Measurements from ENCODE around the gene IL18BP.

Gene IL18BP

DNA sequence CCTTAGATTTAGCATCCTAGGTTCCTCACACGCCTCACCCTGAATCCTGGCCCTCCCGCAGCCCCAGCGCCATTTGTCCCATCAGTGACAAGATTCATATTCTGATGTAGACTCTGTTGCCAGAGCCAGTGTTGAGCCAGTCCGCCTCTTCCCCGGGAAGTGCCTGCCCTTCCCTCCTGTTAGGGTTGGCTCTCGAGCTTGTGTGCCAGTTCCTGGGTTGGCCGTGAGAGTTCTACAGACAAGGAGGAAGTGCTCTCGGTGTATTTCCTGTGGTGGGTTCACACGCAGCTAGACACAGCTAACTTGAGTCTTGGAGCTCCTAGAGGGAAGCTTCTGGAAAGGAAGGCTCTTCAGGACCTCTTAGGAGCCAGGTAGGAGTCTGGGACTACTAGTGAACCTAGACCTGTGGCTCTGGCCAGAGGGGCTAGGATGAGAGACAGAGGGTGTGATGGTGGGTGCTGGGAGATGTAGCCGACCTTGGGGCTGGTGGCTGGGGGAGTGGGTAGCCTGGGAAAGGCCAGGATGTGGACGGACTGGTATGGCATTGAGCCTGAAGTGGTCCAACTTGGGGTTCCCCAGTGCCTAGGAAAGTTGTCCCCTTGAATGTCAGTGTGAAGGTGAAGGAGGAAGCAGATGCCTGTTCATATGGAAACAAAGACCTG is at the start of gene IL18BP:
TSS of gene IL18BP (plus strand) at position 261 of the 662 bp plus-strand sequence. CDS start 1,076 bp downstream, outside the sequence.
- DNase-seq: peak; percentile 66

DNA sequence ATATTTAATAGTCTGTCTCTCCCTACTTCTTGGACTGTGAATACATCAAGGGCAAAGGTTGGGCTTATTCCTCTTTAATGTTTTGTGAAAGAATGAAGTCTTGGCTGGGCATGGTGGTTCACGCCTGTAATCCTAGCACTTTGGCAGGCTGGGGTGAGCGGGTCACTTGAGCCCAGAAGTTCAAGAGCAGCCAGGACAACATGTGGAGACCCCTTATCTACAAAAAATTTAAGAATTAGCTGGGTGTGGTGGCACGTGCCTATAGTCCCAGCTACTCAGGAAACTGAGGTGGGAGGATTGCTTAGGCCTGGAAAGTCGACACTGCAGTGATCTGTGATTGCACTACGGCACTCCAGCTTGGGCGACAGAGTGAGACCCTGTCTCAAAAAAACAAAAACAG is 49.7 kb upstream of the IL18BP start:
- no peak for DNase-seq

DNA sequence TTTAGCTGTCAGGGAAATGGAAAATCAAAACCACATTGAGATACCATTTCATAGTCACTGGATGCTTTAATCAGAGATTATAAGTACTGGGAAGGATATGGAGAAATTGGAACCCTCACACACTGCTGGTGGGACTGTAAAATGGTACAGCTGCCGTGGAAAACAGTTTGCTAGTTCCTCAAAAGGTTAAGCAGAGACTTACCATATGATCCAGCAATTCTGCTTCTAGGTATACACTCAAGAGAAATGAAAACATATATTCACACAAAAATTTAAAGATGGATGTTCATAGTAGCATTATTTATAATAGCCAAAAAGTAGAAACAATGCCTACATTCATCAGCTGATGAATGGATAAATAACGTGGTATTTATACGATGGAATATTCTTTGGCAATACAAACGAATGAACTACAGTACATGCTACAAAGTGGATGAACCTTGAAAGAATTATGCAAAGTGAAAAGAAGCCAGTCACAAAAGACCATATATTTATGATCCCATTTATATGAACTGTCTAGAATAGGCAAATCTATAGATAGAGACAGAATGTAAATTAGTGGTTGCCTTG is 46.9 kb upstream of the IL18BP start:
- no peak for DNase-seq

DNA sequence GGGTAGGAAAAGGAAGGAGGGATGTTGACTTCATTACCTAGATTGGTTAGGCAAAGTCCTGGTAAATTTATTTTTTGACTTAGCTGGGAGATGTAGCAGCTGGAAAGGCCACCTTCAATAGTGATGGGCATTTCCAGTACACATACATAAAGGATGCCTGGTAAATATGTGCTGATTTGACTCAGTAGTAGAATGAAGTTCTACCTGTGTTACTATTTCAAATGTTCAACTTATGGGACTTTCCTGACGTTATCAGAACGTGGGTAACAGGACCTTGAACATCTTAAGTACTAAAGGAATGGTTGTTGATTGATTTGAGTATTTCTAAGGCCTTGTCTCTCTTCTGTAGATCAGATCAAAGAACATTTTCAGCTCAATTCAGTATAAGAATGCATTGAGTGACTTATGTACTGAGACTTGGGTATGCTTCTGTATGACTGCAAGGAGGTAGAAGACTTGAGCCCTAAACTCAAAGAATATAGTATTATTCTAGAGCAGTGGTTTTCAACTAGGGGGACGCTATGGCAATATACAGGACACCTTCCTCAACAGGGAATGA is 42.7 kb upstream of the IL18BP start:
- DNase-seq: no peak

DNA sequence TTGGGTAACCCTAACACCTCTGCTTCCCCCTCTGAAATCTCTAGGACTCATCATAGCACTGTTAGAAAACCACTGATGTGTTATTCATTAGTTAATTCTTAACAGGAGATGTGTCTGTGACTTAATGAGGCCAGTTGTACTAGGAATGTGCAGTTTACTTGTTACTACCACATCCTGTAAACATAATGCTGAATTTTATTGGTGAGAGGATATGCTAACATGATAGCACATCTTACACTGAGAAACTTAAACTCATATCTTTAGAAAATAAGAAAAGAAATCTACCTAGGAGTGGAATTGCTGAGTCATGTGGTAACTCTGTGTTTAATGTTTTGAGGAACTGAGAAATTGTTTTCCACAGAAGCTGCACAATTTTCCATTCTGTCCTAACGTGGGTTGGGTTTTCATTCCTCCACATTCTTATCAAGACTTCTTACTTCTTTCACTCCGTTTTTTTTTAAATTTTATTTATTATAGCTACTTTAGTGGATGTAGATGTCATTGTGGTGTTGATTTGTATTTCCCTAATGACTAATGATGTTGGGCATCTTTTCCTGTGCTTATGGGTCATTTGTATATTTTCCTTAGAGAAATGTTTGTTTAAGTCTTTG is 36.2 kb upstream of the IL18BP start:
- no peak for DNase-seq

DNA sequence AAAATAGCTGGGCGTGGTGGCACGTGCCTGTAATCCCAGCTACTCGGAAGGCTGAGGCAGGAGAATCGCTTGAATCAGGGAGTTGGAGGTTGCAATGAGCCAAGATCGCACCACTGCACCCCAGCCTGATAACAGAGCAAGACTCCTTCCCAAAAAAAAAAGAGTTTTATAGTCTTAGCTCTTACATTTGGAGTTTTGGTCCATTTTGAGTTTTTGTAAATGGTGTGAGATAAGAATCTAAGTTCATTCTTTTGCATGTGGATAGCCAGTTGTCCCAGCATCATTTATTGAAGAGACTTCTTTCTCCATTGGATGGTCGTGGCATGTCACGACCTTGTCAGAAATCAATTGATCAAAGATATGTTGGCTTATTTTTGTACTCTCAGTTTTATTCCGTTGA is 35.2 kb upstream of the IL18BP start:
- DNase-seq: no peak

DNA sequence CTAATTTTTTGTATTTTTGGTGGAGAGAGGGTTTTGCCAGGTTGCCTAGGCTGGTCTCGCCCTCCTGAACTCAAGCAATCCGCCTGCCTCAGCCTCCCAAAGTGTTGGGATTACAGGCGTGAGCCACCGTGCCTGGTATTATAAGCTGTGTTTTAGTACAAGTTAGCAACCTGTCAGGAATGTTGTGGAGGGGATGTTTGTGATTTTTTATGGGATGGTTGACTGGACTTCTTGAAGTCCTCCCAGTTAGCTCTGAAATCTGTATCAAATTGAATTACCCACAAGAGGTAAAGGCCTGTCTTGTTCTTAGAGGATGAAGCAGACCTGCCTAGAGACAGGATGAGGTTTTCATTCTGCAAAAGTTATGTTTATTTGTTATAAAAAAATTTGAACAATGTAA is 34.1 kb upstream of the IL18BP start:
- no peak for DNase-seq

DNA sequence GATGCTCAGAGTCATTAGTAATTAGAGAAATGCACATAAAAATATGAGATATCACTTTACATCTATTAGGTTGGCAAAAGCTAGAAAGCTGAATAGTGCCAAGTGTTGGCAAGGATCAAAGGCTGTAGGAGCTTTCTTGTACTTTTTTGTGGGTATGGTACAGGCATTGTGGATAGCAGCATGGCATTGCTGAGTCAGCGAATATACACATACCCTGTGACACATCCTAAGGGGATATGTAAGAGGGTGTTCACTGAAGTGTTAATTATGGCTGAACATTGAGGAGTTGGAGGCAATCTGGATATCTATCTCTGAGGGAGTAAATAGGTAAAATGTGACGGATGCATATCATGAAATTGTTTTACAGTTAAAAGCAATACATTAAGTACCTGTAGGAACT is 27.0 kb upstream of the IL18BP start:
- DNase-seq: no peak

DNA sequence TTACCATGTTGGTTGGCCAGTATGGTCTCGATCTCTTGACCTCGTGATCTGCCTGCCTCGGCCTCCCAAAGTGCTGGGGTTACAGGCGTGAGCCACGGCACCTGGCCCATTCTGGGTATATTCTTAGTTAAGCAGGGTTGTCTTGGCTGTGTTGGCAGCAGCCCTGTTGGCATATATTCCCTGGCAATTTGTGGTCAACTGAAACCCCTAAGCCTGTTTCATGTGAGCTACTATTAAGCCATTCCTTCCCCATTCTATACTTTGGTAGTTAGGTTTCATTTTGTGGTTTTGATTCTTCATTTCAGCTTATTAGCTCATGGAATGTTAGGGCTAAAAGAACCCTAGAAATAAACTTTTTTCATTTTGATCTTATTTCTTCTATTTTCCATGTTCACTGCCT is 22.2 kb upstream of the IL18BP start:
- DNase-seq: no peak

DNA sequence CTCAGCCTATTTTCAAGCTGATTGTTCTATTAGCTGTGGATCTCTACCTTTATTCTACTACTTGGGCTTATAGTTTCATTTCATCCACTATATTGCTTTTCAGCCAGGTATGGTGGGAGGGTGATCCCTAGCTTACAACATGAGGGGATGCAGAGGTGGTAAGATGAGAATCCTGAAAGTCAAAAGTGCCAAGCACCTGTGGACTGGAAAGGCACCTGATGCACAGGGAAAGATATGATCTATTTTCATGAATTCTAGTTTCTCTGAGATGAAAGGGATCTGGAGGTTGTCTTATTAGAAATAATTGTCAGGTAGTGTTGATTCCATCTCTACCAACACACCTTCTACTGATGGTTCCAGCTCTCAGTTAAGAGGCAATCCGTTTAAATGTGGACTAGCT is 21.6 kb upstream of the IL18BP start:
- no peak for DNase-seq

DNA sequence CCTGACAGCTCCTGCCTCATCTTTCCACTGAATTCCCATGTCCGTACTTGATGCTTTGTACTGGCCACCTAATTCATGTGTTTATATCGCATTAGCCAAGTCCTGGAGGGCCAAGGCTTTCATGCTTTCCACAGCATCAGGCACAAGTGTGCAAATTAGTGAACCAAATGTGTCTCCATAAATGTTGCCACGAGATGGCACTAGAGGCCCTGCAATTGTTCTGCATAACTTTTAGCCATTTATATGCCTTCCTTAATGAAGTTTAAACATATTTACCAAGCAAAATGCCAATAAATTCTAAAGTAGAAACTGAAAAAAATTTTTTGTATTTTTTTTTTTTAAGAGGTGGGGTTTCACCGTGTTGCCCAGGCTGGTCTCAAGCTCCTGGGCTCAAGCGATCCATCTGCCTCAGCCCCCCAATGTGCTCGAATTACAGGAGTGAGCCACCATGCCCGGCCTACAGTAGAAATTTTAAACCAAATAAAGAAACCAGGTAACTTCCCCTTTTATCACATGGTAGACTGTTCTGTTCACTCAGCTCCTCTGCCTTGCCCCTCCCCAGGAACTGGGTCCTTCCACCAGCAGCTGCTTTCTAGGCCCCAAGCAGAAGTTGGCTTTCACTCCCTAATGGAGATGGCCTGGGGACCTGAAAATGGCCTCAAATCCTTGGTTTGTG is 20.8 kb upstream of the IL18BP start:
- peak; percentile 61 for DNase-seq

DNA sequence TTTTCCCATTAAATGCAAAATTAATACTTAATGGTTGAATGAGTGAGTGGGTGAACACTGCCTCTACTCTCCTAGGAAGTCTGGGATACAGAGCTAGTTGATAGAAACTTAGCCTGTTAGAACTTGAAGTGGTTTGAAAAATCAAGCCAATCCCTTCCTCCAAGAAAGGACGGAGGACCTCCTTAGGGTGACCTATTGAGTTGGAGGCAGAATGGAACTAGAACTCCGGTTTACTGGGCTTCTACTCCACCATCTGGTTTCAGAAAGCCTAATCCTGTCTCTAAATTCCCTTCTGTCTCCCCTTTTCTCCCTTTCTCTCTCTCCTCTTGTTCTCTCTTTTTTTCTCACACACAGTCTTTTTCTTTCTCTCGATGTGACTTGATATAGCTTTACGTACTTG is 19.6 kb upstream of the IL18BP start:
- no peak for DNase-seq

DNA sequence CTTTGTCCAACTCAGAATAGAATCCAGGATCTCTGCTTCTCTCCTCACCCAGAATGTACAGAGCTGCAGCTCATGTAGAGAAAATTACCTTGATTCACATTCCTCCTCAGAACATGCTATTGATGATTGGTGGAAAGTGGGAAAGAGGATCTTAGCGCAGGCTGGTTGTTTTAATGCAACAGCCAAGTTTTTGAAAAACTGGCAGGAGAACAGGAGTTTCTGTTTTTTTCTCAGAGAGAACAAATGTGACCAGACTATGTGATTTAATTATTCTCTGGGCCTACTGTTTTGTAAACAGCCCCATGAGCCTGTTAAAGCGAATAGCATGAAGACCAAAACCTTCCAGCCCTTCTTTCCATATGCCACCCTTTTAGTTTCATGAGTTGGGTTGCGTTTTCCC is 19.1 kb upstream of the IL18BP start:
- no peak for DNase-seq

DNA sequence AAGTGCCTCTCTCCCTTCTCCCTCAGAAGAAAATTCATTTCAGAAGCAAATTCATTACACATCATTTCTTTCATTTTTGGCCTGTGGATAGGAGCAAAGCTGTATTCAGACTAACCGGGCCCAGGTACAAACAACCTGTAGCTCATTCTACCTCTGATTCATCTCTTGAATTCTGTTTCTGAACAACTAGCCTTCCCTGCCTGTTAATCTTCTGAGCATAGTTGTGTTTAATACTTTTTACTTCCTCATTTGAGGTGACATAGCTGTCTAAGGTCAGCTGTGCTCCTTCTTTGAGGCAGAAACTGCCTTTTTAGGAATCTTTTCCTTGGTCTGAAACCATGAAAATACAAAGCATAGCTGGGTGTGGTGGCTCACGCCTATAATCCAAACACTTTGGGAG is 12.6 kb upstream of the IL18BP start:
- no peak for DNase-seq

DNA sequence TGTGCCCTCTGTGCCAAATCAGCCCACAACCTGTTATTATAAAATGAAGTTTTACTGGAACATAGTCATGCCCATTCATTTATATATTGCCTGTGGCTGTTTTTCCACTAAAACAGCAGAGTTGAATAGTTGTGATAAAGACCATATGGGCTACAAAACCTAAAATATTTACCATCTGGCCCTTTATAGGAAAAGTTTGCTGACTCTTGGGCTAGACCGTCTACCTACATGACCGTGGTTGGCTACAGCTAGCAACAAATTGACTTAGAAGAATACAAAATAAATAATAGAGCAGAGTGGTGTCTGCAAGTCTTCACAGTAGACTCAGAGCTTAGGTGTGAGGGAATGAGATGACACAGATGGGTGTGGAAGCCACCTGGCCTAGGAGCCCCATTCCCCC is 11.2 kb upstream of the IL18BP start:
- no peak for DNase-seq

DNA sequence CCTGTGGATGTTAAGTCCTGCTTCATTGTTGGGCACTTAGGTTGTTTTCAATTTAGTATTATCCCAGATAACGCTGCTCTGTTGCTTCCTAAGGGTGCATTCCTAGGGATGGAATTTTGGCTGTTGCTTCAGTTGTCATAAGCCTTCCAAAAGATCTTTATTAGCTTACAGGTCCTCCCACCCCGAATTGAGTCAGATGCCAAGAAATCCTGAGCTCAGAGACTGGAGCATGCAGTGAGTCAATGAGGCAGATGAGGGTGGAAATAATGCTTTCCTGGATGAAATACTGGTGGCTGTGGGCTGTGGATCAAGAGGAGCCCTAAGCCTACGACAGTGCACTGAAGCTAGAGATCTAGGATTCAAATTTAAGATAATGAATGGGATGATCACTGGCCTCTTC is 10.7 kb upstream of the IL18BP start:
- no peak for DNase-seq

DNA sequence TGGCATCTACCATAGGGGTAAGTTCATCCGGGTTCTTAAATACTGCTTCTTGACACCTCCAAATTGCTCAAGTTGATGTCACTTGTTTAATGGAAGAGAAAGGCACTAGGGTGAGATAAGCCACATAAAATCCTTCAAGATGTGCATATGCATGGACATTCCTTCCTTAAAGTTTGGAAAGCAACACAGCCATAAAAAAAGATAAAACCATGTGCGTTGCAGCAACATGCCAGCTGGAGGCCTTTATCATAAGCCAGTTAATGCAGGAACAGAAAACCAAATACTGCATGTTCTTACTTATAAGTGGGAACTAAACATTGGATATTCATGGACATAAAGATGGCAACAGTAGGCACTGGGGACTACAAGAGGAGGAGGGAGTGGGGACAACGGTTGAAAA is 8.0 kb upstream of the IL18BP start:
- DNase-seq: no peak

DNA sequence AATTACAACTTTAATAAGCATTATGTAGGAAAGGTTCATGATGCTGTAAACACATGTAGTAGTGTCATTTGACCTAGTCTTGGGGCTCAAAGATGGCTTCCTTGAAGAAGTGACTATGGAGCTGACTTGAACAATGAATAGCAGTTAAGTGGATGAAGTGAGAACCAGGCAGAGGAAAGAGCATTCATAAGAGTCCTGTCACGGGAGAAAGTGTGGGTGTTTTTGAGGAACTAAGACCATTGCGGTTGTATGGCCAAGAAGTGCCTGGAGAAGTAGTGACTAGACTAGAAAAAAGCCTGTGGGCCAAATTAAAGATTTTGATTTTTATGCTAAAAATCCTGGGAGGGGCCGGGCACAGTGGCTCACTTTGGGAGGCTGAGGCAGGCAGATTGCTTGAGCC is 7.2 kb upstream of the IL18BP start:
- peak; percentile 36 for DNase-seq

DNA sequence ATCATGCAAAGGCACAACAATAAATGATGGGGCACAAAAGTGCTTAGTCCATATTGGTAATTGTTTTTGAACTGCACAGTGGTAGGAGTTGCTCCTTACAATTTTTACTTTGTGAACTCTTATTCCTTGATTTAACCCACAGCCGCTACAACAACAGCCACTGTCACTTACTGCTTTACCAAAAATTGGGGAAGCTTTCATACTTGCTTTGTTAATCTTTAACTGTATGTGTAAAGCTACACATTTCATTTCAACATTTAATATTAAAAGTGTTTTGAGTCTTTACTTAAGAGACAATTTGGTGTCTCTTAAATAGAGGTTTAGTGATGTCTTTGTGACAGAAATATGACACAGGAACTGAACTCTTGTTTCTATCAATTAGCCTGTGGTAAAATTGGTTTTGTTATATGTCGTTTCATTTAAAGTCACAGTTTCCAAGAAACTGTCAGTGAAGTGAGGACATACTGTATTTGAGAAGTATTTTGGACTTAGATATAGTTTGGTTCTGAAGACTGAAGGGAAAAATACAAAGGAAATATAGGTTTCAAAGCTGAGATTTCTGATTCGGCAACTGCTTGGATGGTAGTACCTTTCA is 6.5 kb upstream of the IL18BP start:
- no peak for DNase-seq

DNA sequence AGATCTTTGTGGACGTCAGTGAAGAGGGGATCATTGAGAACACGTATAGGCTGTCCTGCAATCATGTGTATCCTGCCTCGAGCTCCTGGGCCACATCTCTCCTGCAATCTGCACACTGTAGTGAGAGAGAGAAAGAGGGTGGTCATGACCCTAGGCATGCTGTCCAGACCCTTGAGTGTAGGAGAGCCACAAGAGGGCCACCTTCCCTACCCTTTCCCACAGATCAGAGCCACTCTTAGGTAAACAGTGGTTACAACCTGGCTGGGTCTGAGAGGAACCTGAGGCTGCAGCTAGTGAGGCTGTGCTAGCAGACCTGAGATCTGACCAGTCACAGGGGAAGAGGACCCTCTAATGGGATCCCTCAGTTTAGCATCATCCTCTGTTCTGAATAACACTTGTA is 3.9 kb upstream of the IL18BP start:
- no peak for DNase-seq

DNA sequence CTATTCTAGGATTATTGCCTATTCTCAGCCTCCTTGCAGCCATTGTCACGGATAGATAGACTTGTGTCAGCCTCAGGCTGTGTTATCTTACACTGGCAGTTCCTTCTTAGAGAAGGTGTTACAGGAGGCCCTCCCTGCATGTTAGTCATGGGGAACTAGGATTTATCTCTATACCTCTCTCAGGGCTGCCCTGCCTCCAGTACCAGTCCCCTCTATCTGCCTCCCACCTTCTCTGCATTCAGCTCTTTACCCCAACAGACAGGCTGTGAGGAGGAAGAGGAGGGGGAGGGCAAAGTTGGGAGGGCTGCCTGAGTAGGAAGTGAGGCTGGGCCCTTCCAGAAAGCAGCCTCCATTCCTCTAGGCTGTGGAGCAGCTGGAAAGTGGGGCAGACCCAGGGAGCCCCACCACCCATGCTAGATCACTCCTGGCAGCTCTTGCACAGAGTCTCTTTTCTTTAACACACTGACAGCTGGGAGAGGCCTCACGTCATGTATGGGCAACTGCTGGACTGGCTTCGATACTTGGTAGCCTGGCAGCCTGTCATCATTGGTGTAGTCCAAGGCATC is 2.9 kb upstream of the IL18BP start:
- no peak for DNase-seq

DNA sequence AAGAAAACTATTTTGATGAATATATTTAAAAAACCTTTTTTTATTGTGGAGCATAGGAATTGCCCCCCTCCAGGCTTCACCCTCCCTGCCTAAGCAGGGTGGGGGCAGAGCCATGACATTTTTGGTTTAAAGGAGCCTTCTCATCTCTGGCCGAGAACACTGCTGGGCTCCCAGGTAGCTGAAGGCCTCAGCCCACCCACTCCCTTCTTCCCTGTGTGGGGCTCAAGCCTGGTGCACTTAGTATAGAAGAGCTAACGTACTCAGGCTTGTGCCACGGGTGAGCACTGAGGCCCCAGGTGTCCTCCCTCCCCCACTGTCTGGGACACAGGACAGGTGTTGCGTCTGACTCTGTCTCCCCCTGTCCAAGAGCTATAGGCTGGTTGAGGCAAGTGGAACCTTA is 2.2 kb upstream of the IL18BP start:
- DNase-seq: no peak

DNA sequence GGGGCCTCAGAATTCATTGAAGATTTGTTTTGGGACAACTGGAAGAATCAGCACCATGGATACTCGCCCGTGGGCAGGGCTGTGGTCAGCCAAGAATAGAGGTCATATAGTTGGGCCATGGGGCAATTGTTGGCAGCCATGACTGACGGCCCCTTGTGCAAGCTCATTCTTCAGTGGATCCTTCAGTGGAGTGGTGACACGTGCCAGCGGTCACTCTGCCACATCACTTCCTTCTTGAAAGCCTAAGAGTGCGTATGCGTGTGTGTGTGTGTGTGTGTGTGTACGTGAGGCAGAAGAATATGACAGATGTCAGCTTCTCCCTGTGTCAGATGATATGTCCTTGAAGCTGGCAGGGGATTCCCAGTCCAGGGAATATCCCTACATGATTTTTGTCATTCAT is 1.8 kb upstream of the IL18BP start:
- peak; percentile 80 for DNase-seq
